ENCODE results near the gene WNK1.

Gene WNK1

DNA sequence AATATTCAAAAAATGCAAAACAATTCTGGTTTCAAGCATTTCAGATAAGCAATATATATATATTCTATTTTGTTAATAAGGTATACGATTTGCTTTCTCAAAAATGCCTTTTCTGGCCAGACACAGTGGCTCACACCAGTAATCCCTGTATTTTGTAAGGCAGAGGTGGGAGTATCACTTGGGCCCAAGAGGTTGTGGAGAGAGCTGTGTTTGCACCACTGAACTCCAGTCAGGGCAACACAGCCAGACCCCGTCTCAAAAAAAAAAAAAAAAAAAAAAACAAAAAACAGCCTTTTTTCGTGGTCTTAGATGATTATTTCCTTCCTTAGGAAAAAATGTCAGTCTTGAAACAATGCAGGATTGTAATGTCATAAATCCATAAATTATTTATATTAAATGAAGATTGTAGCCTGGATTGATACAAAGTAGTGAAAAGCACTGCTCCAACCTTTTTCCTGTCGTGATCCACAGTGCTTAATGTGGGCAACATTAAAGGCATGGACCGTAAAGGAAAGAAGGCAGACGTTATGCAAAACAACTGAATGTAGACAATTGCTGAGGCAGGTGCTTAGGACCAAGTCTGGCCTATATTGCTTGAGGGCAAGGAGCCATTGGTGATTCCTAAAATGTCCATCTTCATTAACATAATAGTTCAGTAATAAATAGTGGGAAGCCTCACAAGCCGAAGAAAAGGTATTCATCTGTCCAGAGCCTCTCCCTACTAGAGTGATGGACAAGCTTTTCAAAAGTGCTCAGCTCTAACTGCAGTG, 160.3 kb downstream of the WNK1 start:
- DNase-seq (ENCODE audit: low read depth), result no peak
- TF ChIP-seq, protein P1, sequence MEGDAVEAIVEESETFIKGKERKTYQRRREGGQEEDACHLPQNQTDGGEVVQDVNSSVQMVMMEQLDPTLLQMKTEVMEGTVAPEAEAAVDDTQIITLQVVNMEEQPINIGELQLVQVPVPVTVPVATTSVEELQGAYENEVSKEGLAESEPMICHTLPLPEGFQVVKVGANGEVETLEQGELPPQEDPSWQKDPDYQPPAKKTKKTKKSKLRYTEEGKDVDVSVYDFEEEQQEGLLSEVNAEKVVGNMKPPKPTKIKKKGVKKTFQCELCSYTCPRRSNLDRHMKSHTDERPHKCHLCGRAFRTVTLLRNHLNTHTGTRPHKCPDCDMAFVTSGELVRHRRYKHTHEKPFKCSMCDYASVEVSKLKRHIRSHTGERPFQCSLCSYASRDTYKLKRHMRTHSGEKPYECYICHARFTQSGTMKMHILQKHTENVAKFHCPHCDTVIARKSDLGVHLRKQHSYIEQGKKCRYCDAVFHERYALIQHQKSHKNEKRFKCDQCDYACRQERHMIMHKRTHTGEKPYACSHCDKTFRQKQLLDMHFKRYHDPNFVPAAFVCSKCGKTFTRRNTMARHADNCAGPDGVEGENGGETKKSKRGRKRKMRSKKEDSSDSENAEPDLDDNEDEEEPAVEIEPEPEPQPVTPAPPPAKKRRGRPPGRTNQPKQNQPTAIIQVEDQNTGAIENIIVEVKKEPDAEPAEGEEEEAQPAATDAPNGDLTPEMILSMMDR (IDR thresholded peaks at IDR 0.05; ENCODE audit: control insufficient read depth, insufficient read depth, low read depth, low read length, missing control alignments), result no peak
- no peak overlapping the region for H3K4me3 ChIP-seq (ENCODE audit: control insufficient read depth, low read depth, low read length)

DNA sequence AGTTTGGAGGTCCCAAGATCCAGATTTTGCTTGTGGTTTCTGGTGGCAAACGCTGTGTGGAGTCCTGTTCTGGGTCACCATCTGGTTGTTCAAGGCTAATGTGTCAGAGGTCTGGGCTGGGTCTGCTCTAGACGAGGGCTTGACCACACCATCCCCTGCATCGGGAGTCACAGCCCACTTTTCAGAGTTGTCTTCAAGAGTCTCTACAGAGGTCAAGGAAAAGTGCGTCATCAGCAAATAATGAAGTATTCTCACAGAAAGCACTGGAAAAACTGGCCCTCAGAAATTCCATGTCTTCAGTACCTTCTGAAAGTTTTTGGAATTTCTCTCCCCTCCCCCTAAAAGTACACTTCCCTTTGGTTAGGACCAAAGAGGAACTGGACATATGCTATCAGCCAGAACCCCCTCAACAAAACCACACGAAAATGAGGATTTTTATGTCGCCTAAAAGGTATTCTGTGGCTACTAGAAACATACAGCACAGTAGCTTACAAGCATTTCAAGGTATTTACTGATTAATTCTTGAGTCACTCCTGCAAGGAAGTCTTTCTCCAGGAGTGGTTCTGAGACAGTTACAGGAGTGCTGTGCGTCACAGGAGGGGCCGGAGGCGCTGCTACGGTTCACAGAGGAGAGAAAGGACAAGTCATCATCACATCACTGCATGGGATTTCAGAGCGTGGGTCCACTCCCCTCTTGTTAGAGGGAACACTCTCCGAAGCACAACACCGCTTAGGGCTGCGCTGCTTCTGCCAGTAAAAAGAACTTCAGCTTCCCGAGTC, 161.7 kb downstream of the WNK1 start:
- peak; percentile 5 for DNase-seq (ENCODE audit: low read depth)
- no peak overlapping the region for H3K4me3 ChIP-seq (ENCODE audit: control insufficient read depth, low read depth, low read length)
- TF ChIP-seq, protein P1 (IDR thresholded peaks at IDR 0.05; ENCODE audit: control insufficient read depth, insufficient read depth, low read depth, low read length, missing control alignments), result no peak

DNA sequence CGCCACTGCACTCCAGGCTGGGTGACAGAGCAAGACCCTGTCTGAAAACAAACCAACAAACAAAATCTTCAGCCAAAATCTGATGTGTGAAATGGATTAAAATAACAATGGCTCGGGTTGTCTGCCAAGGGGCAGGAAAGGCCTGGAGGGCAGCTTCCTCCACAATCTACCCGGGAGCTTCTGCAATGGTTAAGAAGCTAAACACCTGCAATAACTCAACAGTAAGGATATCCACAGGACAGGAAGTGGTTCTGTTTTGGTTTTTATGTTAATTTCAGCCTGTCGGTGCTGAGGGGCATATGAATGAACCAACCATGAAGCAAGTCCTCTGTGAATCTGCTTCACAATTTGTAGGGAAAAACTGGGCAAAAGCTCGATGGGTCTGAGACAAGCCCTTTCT, 162.7 kb downstream of the WNK1 start:
- TF ChIP-seq, protein P1 (IDR thresholded peaks at IDR 0.05; ENCODE audit: control insufficient read depth, insufficient read depth, low read depth, low read length, missing control alignments), result no peak
- H3K4me3 ChIP-seq (ENCODE audit: control insufficient read depth, low read depth, low read length), result no peak overlapping the region
- no peak for DNase-seq (ENCODE audit: low read depth)

DNA sequence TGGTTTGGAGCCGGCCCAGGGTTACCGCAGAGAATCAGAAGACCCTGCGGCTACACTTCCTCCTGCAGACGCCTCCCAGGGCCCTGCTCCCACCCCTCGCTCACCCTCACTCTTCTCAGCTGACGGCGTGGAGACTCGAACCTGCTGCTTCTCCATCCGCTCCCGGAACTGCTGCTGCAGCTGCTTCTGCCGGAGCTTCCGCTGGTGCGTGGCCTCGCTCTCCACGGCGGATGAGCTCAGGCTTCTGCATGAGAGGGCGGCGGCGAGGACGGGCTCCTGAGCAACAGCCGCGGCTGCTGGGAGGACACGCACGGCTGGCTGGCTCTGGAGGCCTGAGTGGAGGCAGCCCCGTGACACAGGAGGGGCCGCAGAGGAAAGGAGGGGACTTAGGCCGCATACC, 163.9 kb downstream of the WNK1 start:
- DNase-seq (ENCODE audit: low read depth), result no peak
- TF ChIP-seq, protein P1 (IDR thresholded peaks at IDR 0.05; ENCODE audit: control insufficient read depth, insufficient read depth, low read depth, low read length, missing control alignments), result no peak
- H3K4me3 ChIP-seq (ENCODE audit: control insufficient read depth, low read depth, low read length), result no peak overlapping the region

DNA sequence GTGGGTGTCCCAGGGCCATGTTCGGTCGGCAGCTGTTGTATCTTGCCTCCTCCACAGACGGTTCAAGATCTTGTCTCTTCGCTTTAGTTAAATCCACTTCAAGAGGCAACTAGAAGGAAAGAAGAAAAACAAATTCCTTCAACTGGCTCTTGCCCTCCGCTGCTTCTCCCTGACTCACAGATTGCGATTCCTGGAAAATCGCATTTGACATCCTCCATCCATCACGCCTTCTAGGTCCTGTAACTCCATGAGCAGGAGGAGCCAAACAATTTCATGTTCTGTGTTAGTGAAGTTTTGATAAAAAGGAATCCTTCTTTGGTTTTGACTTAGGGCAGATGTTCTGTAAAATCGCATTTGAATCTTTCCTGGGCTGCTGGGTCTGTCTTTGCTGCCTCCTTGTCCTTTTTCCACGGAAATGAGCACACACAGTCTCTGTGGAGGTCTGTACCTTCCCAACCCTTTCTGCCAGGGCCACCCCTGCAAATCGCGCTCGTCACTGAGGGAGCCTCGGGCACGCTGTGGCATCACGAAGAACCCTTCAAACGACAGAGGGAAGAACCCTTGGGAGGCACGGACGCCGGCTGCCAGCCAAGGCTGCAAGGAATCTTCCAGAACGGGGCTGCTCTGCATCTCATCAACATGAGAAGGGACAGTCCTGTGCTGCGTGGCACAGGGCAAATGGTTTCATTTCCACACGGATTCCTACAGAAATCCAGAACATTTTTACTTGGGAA, 164.5 kb downstream of the WNK1 start:
- DNase-seq (ENCODE audit: low read depth), result no peak
- TF ChIP-seq, protein P1 (IDR thresholded peaks at IDR 0.05; ENCODE audit: control insufficient read depth, insufficient read depth, low read depth, low read length, missing control alignments), result no peak
- no peak overlapping the region for H3K4me3 ChIP-seq (ENCODE audit: control insufficient read depth, low read depth, low read length)

DNA sequence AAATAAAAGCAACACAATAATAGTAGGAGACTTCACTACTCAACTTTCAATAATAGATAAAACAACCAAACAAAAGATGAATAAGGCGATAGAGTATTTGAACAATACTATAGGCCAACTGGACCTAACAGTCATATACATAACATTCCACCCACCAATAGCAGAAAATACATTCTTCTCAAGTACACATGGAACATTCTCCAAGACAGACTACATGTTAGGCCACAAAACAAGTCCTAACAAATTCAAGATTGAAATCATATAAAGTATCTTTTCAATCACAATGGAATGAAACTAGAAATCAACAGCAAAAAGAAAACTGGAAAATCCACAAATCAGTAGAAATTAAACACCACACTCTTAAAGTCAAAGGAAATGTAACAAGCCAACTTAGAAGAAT, 168.3 kb downstream of the WNK1 start:
- no peak for DNase-seq (ENCODE audit: low read depth)
- TF ChIP-seq, protein P1 (IDR thresholded peaks at IDR 0.05; ENCODE audit: control insufficient read depth, insufficient read depth, low read depth, low read length, missing control alignments), result no peak
- no peak overlapping the region for H3K4me3 ChIP-seq (ENCODE audit: control insufficient read depth, low read depth, low read length)
